Ishikawa (cell line): ENCODE results near the gene RAB14.

Experiments used
- CEBPB ChIP-seq: IDR thresholded peaks from 2 replicates; pipeline ENCODE4 v1.6.1; 2012
- CREB1 ChIP-seq: IDR thresholded peaks from 2 replicates; pipeline ENCODE4 v1.6.1; 2012; ENCODE audit warnings: low read depth
- EGR1 ChIP-seq: IDR thresholded peaks from 2 replicates; pipeline ENCODE4 v1.6.1; 2012
- EP300 ChIP-seq: IDR thresholded peaks from 2 replicates; pipeline ENCODE4 v1.6.1; 2012; ENCODE audit warnings: borderline replicate concordance
- FOXM1 ChIP-seq: IDR thresholded peaks from 2 replicates; pipeline ENCODE4 v1.6.1; 2012; ENCODE audit warnings: low read depth, borderline replicate concordance
- NFIC ChIP-seq: IDR thresholded peaks from 2 replicates; pipeline ENCODE4 v1.6.1; 2012
- RAD21 ChIP-seq: IDR thresholded peaks from 2 replicates; pipeline ENCODE4 v1.6.1; 2012; ENCODE audit warnings: low read depth
- TAF1 ChIP-seq: IDR thresholded peaks from 2 replicates; pipeline ENCODE4 v1.6.1; 2012; ENCODE audit warnings: low read depth, mild to moderate bottlenecking
- TCF12 ChIP-seq: IDR thresholded peaks from 2 replicates; pipeline ENCODE4 v1.6.1; 2012; ENCODE audit warnings: low read depth
- TEAD4 ChIP-seq: IDR thresholded peaks from 2 replicates; pipeline ENCODE4 v1.6.1; 2012
- USF1 ChIP-seq: IDR thresholded peaks from 2 replicates; pipeline ENCODE4 v1.6.1; 2012
- YY1 ChIP-seq: IDR thresholded peaks from 2 replicates; pipeline ENCODE4 v1.6.1; 2012; ENCODE audit warnings: low read depth
- ZBTB7A ChIP-seq: IDR thresholded peaks from 2 replicates; pipeline ENCODE4 v1.6.1; 2012; ENCODE audit warnings: low read depth
- TF ChIP-seq, protein P1 (sequence below): IDR thresholded peaks from 2 replicates; pipeline ENCODE4 v1.6.1; 2012
- TF ChIP-seq, protein P2 (sequence below): IDR thresholded peaks from 2 replicates; pipeline ENCODE4 v1.6.1; 2012; ENCODE audit warnings: low read depth, mild to moderate bottlenecking

RAB14 gene

GRCh38 chr9:121201738-121202533 lies at the start of gene RAB14:
TSS of gene RAB14 (minus strand) at chr9:121201869. CDS start at chr9:121193412, 8,457 bp downstream.
- TF ChIP-seq, protein P1, sequence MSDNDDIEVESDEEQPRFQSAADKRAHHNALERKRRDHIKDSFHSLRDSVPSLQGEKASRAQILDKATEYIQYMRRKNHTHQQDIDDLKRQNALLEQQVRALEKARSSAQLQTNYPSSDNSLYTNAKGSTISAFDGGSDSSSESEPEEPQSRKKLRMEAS = peak; percentile 62
- TF ChIP-seq EGR1 = no peak
- no peak for TF ChIP-seq CEBPB
- TF ChIP-seq YY1 = peak; percentile 98
- no peak for TF ChIP-seq ZBTB7A
- TF ChIP-seq TAF1 = peak; percentile 78
- no peak for TF ChIP-seq RAD21
- no peak for TF ChIP-seq FOXM1
- TF ChIP-seq NFIC = no peak
- TF ChIP-seq TEAD4 = no peak
- TF ChIP-seq CREB1 = no peak
- TF ChIP-seq, protein P2, sequence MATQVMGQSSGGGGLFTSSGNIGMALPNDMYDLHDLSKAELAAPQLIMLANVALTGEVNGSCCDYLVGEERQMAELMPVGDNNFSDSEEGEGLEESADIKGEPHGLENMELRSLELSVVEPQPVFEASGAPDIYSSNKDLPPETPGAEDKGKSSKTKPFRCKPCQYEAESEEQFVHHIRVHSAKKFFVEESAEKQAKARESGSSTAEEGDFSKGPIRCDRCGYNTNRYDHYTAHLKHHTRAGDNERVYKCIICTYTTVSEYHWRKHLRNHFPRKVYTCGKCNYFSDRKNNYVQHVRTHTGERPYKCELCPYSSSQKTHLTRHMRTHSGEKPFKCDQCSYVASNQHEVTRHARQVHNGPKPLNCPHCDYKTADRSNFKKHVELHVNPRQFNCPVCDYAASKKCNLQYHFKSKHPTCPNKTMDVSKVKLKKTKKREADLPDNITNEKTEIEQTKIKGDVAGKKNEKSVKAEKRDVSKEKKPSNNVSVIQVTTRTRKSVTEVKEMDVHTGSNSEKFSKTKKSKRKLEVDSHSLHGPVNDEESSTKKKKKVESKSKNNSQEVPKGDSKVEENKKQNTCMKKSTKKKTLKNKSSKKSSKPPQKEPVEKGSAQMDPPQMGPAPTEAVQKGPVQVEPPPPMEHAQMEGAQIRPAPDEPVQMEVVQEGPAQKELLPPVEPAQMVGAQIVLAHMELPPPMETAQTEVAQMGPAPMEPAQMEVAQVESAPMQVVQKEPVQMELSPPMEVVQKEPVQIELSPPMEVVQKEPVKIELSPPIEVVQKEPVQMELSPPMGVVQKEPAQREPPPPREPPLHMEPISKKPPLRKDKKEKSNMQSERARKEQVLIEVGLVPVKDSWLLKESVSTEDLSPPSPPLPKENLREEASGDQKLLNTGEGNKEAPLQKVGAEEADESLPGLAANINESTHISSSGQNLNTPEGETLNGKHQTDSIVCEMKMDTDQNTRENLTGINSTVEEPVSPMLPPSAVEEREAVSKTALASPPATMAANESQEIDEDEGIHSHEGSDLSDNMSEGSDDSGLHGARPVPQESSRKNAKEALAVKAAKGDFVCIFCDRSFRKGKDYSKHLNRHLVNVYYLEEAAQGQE = no peak
- TF ChIP-seq USF1 = no peak
- TF ChIP-seq TCF12 = no peak
- 0 out of 2 replicates have a peak, but pooled peaks have one; percentile 11 for TF ChIP-seq EP300

DNA sequence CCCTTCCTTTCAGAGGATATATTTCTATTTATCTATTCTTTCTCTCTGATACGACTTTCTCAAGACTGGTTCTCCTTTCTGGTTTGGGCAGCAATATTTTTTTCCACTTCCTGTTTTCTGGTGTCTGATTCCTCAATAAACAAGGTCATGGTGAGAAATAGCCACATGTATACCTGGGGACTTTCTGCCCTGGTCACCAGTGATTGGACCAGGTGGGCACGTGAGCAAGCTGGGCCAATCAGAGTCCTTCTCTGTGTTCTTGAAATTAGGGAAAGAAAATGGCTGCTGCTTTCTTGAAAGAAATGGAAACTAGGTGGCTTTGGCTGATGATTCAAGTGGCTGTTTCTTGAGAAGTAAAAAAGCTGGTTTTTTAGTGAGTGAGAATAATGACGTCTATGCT lies 47.9 kb upstream of the RAB14 start:
- TF ChIP-seq USF1 = peak; percentile 61
- no peak for TF ChIP-seq TCF12

DNA sequence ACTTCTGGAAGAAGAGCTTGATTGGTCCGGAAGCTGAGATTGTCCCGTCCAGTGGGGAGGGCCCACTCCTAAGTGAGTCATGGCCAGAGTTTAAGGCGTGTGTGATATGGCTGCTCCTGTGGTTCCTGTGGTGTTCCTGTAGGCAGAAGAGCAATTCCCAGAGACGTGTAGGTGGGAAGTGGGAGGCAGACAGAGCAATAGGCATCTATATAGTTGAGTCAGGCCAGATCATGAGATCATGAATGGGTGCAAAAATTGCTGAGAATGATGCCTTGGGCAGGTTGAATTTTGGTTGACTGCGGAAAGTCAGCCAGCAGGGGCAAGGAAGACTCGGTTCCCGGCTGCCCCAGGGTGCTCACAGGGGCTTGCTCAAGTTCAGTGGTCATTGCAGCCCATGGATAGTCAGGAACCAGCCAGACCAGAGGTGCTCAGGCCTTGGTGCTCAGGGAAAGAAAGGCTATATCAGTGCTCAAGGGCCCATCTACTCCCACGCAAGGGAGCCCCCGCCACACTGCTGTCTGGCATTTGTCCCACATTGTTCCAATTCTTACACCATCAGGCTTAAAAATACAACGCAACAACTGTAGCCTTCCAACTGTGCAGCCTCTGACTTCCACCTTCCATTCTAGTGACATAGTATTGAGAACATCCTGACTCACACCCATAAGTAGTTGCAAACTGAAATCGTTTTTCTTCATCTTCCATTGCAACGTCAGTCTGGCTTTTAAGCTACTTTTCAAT lies 45.3 kb upstream of the RAB14 start:
- TF ChIP-seq EGR1 = peak; percentile 31; the same call in 1 of the 2 replicates
- TF ChIP-seq TAF1 = no peak

DNA sequence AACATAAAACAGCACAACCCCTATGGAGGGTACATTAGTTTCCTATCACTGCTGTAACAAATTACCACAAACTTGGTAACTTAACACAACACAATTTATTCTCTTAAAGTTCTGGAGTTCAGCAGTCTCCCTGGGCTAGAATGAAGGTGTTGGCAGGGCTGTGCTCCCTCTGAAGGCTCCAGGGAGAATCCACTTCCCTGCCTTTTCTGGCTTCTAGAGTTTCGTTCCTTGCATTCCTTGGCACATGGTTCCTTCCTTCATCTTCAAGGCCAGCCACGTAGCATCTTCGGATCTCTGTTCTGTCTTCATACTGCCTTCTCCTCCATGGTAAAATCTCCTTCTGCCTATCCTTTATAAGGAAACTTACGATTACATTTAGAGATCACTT lies 41.3 kb upstream of the RAB14 start:
- TF ChIP-seq RAD21 = no peak
- TF ChIP-seq TEAD4 = no peak
- no peak for TF ChIP-seq NFIC
- TF ChIP-seq, protein P1 = no peak
- TF ChIP-seq TAF1 = no peak
- no peak for TF ChIP-seq CEBPB
- no peak for TF ChIP-seq TCF12
- no peak for TF ChIP-seq EGR1
- no peak for TF ChIP-seq ZBTB7A
- TF ChIP-seq EP300 = no peak
- no peak for TF ChIP-seq CREB1
- TF ChIP-seq USF1 = no peak
- TF ChIP-seq YY1 = no peak
- TF ChIP-seq FOXM1 = no peak
- TF ChIP-seq, protein P2 = no peak

- TF ChIP-seq YY1 (no peak), USF1 (peak; percentile 64)
Measured at GRCh38 chr9:121242219-121242958, 40.7 kb upstream of the RAB14 start.
